Endothelial cell of umbilical vein (primary cell): ENCODE results near the gene CHST8.

ENCODE experiments used
- MYC ChIP-seq: IDR thresholded peaks from one replicate; pipeline ENCODE4 v1.6.1; 2011; ENCODE audit warnings: mild to moderate bottlenecking, low read depth, low read length
- POLR2A ChIP-seq: IDR thresholded peaks from 2 replicates; pipeline ENCODE4 v1.6.1; 2012; ENCODE audit warnings: low read depth, mild to moderate bottlenecking, control low read depth, low read length
- TF ChIP-seq, protein P1 (sequence below), 2 donors: IDR thresholded peaks; 1 replicate in 1 of 2; 2 replicates in 1 of 2; pipeline ENCODE4 v1.5.1; 2011; ENCODE audit warnings: low read length in 2 of 2, mild to moderate bottlenecking in 2 of 2, moderate library complexity in 2 of 2, control low read depth in 1 of 2, inconsistent platforms in 1 of 2, low read depth in 1 of 2; ENCODE audit not compliant: insufficient read depth in 1 of 2; ENCODE audit errors: extremely low read depth in 1 of 2
- TF ChIP-seq, protein P2 (sequence below): IDR thresholded peaks from 2 replicates; pipeline ENCODE4 v1.6.1; 2011; ENCODE audit not compliant: insufficient read depth, insufficient read length

DNA sequence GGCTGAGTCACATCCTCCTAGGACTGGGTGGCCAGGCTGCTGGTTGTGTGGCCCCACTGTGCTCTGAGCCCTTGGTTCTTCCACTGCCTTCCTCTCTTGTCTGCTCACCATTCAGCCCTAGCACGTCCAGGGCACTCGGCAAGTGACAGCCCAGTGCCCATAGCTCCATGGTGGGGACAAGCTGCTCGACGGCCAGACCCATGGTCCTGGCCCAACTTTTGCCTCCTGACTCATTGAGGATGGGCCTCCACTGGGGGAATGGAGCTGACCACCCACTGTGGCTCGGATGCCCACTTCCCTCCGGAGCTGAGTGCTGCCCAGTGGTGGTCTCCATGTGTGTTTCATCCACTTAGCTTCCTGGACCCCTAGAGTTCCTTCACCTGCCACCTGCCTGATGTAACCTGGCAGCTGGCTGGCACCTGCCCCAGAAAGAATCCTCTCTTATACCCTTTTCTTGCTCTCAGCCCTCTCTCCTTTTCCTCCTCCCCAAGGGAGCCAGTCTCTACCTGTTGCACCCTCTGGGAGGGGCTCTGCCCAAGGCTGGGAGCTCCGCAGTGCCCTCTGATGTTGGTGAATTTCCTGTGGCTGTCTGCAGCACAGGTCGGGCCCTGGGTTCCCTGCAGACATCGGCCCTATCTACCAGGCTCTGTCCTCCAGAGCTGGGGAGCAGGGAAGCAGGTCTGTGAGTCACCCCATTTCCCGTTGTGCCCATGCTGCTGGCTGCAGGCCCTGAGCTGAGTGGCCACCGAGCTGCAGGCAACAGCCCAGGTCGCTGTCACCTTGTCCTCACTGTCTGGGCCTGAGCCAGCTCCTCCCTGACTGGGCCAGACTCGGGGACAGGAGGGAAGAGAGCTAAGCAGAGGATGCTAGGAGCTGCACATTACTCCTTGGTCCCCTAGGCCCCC lies 7.4 kb downstream of the CHST8 start:
- TF ChIP-seq, protein P1, sequence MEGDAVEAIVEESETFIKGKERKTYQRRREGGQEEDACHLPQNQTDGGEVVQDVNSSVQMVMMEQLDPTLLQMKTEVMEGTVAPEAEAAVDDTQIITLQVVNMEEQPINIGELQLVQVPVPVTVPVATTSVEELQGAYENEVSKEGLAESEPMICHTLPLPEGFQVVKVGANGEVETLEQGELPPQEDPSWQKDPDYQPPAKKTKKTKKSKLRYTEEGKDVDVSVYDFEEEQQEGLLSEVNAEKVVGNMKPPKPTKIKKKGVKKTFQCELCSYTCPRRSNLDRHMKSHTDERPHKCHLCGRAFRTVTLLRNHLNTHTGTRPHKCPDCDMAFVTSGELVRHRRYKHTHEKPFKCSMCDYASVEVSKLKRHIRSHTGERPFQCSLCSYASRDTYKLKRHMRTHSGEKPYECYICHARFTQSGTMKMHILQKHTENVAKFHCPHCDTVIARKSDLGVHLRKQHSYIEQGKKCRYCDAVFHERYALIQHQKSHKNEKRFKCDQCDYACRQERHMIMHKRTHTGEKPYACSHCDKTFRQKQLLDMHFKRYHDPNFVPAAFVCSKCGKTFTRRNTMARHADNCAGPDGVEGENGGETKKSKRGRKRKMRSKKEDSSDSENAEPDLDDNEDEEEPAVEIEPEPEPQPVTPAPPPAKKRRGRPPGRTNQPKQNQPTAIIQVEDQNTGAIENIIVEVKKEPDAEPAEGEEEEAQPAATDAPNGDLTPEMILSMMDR (IDR thresholded peaks at IDR 0.05; ENCODE audit: extremely low read depth in 1 of 2, insufficient read depth in 1 of 2, low read depth in 1 of 2, low read length in 2 of 2), result no peak
- TF ChIP-seq, protein P2, sequence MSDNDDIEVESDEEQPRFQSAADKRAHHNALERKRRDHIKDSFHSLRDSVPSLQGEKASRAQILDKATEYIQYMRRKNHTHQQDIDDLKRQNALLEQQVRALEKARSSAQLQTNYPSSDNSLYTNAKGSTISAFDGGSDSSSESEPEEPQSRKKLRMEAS, result no peak
- TF ChIP-seq POLR2A (no peak), MYC (no peak)
